H1 (cell line): Measurements from ENCODE around the gene SEC24A. TPM values are rescaled to one million over a fixed set of nuclear protein-coding genes. Genes with fewer than 3 reads are reported as not detected.

Experiments used
- CTCF ChIA-PET: fragments of 300-600 bp; sonication (Branson Sonifier 250); formaldehyde crosslinking; loops from one replicate; lab custom pipeline; 2021; ENCODE audit not compliant: partially characterized antibody; lab: Charles Lee
- POLR2A ChIA-PET: fragments of 300-600 bp; sonication (Branson Sonifier 250); formaldehyde crosslinking; loops from one replicate; lab custom pipeline; 2021; ENCODE audit warnings: inconsistent platforms; ENCODE audit not compliant: partially characterized antibody; lab: Charles Lee
- DNase-seq, 2 experiments: peaks; one replicate each; pipeline versions ENCODE4 v3.0.0 to v3.0.0-alpha.2; 2010 to 2022; ENCODE audit warnings: low spot score in 2 of 2, low read depth in 1 of 2, mixed read lengths in 1 of 2
- FAIRE-seq: peaks from 2 replicates; lab custom pipeline; 2011; peaks lifted over from hg19 to GRCh38; lab: Jason Lieb, UNC
- H2AFZ ChIP-seq: 2 replicates; pipeline ENCODE4 v1.8.1; 2012; ENCODE audit warnings: low read length, inconsistent platforms
- H2AK5ac ChIP-seq: 2 replicates; pipeline ENCODE4 v1.6.1; 2013; ENCODE audit warnings: low read depth, low read length
- H2BK120ac ChIP-seq: replicated peaks from 2 replicates; pipeline ENCODE3; 2013; ENCODE audit warnings: low read depth, low read length, inconsistent platforms
- H2BK12ac ChIP-seq: 2 replicates; pipeline ENCODE4 v1.6.1; 2013; ENCODE audit warnings: low read depth, low read length
- H2BK15ac ChIP-seq: 2 replicates; pipeline ENCODE4 v1.6.1; 2013; ENCODE audit warnings: low read length
- H2BK20ac ChIP-seq: 2 replicates; pipeline ENCODE4 v1.6.1; 2013; ENCODE audit warnings: low read length
- H2BK5ac ChIP-seq: 2 replicates; pipeline ENCODE4 v1.6.1; 2013; ENCODE audit warnings: low read depth, low read length
- H3K14ac ChIP-seq: 2 replicates; pipeline ENCODE4 v1.6.1; 2013; ENCODE audit warnings: inconsistent platforms; ENCODE audit not compliant: insufficient read length
- H3K18ac ChIP-seq: 2 replicates; pipeline ENCODE4 v1.6.1; 2013; ENCODE audit warnings: low read length; ENCODE audit errors: extremely low read depth
- H3K23ac ChIP-seq: 2 replicates; pipeline ENCODE4 v1.6.1; 2013; ENCODE audit warnings: inconsistent platforms; ENCODE audit not compliant: insufficient read length
- H3K23me2 ChIP-seq: 2 replicates; pipeline ENCODE4 v1.6.1; 2013; ENCODE audit warnings: low read depth, low read length
- H3K27ac ChIP-seq: 2 replicates; pipeline ENCODE4 v1.6.1; 2011; ENCODE audit warnings: low read depth, low read length, inconsistent platforms
- H3K27me3 ChIP-seq, 4 experiments: replicated peaks in 1 of 4; 1 replicate in 1 of 4; 2 replicates in 3 of 4; pipeline versions ENCODE4 v1.6.1 to v1.8.1; 2011 to 2013; ENCODE audit warnings: low read length in 3 of 4, mild to moderate bottlenecking in 3 of 4, inconsistent platforms in 2 of 4, mixed read lengths in 2 of 4, moderate library complexity in 1 of 4; ENCODE audit not compliant: control insufficient read depth in 3 of 4, insufficient read depth in 3 of 4; ENCODE audit errors: extremely low read depth in 1 of 4
- H3K36me3 ChIP-seq, 4 experiments: 2 replicates each; pipeline versions ENCODE4 v1.6.1 to v1.8.1; 2011 to 2013; ENCODE audit warnings: mild to moderate bottlenecking in 4 of 4, low read length in 3 of 4, moderate library complexity in 2 of 4, control low read depth in 1 of 4, inconsistent platforms in 1 of 4; ENCODE audit not compliant: insufficient read depth in 4 of 4, control insufficient read depth in 2 of 4
- H3K4ac ChIP-seq: replicated peaks from 2 replicates; pipeline ENCODE3; 2013; ENCODE audit warnings: low read length, low read depth, mixed read lengths, inconsistent platforms; ENCODE audit not compliant: insufficient read length
- H3K4me1 ChIP-seq, 4 experiments: replicated peaks in 1 of 4; 1 replicate in 1 of 4; 2 replicates in 3 of 4; pipeline versions ENCODE4 v1.6.1 to v1.8.1; 2011 to 2013; ENCODE audit warnings: low read length in 3 of 4, inconsistent platforms in 2 of 4, mixed read lengths in 1 of 4; ENCODE audit not compliant: insufficient read depth in 4 of 4, control insufficient read depth in 3 of 4
- H3K4me2 ChIP-seq, 2 experiments: 2 replicates each; pipeline versions ENCODE4 v1.6.1 to v1.8.1; 2011 to 2013; ENCODE audit warnings: low read depth in 2 of 2, low read length in 2 of 2, control low read depth in 1 of 2, inconsistent platforms in 1 of 2, mild to moderate bottlenecking in 1 of 2; ENCODE audit not compliant: insufficient read depth in 1 of 2
- H3K4me3 ChIP-seq, 4 experiments: fragments of 200-600, 300-600 bp in 1 of 4; sonication (generic), shearing (Covaris generic), sonication (Bioruptor Twin) in 1 of 4; 2 replicates each; pipeline versions ENCODE4 v1.5.1 to v1.8.1; 2011 to 2016; ENCODE audit warnings: low read length in 4 of 4, low read depth in 3 of 4, control low read depth in 2 of 4, inconsistent platforms in 2 of 4, mild to moderate bottlenecking in 2 of 4, mixed read lengths in 1 of 4, moderate library complexity in 1 of 4; ENCODE audit not compliant: insufficient read depth in 2 of 4; ENCODE audit errors: extremely low read depth in 1 of 4
- H3K56ac ChIP-seq: replicated peaks from 2 replicates; pipeline ENCODE3; 2013; ENCODE audit warnings: low read depth, mild to moderate bottlenecking, mixed read lengths, low read length, inconsistent platforms; ENCODE audit not compliant: insufficient read length
- H3K79me1 ChIP-seq: 2 replicates; pipeline ENCODE4 v1.6.1; 2013; ENCODE audit warnings: low read depth, low read length, control low read depth
- H3K79me2 ChIP-seq, 2 experiments: 2 replicates each; pipeline versions ENCODE4 v1.6.1 to v1.8.1; 2012 to 2013; ENCODE audit warnings: low read length in 2 of 2, mild to moderate bottlenecking in 2 of 2, inconsistent platforms in 1 of 2; ENCODE audit not compliant: insufficient read depth in 2 of 2, control insufficient read depth in 1 of 2
- H3K9ac ChIP-seq, 4 experiments: replicated peaks in 1 of 4; 1 replicate in 1 of 4; 2 replicates in 3 of 4; pipeline versions ENCODE4 v1.6.1 to v1.8.1; 2011 to 2013; ENCODE audit warnings: low read depth in 3 of 4, low read length in 3 of 4, control low read depth in 2 of 4, mild to moderate bottlenecking in 2 of 4, moderate library complexity in 2 of 4, inconsistent platforms in 1 of 4; ENCODE audit errors: extremely low read depth in 1 of 4
- H3K9me3 ChIP-seq, 2 experiments: 2 replicates each; pipeline versions ENCODE4 v1.6.1 to v1.8.1; 2012 to 2013; ENCODE audit warnings: mild to moderate bottlenecking in 2 of 2, moderate library complexity in 2 of 2, control low read depth in 1 of 2, inconsistent platforms in 1 of 2, low read depth in 1 of 2, low read length in 1 of 2, mixed read lengths in 1 of 2; ENCODE audit not compliant: insufficient read depth in 2 of 2
- H4K20me1 ChIP-seq, 2 experiments: replicated peaks in 1 of 2; 2 replicates each; pipeline versions ENCODE3 to v1.8.1; 2011 to 2013; ENCODE audit warnings: inconsistent platforms in 2 of 2, low read length in 2 of 2, mild to moderate bottlenecking in 1 of 2; ENCODE audit not compliant: insufficient read depth in 2 of 2, control insufficient read depth in 1 of 2
- H4K5ac ChIP-seq: 2 replicates; pipeline ENCODE4 v1.6.1; 2013; ENCODE audit warnings: low read length, low read depth, mixed read lengths, inconsistent platforms; ENCODE audit not compliant: insufficient read length
- H4K8ac ChIP-seq: 2 replicates; pipeline ENCODE4 v1.8.0; 2013; ENCODE audit warnings: mild to moderate bottlenecking, moderate library complexity, low read length, inconsistent platforms; ENCODE audit not compliant: insufficient read depth; ENCODE audit errors: extremely low read depth
- H4K91ac ChIP-seq: replicated peaks from 2 replicates; pipeline ENCODE3; 2013; ENCODE audit warnings: low read length, mixed read lengths, inconsistent platforms; ENCODE audit not compliant: insufficient read length
- CEBPB ChIP-seq: IDR thresholded peaks from 2 replicates; pipeline ENCODE4 v1.6.1; 2012; ENCODE audit warnings: low read depth, low read length
- CREB1 ChIP-seq: IDR thresholded peaks from 2 replicates; pipeline ENCODE4 v1.6.1; 2012; ENCODE audit warnings: inconsistent platforms
- E2F6 ChIP-seq: IDR thresholded peaks from 2 replicates; pipeline ENCODE4 v1.6.1; 2012; ENCODE audit warnings: inconsistent platforms
- EP300 ChIP-seq, 2 experiments: IDR thresholded peaks; 1 replicate in 1 of 2; 2 replicates in 1 of 2; pipeline ENCODE4 v1.6.1; 2011 to 2012; ENCODE audit warnings: low read depth in 2 of 2, low read length in 2 of 2, mild to moderate bottlenecking in 2 of 2, borderline replicate concordance in 1 of 2, inconsistent platforms in 1 of 2, moderate library complexity in 1 of 2
- FOSL1 ChIP-seq: IDR thresholded peaks from 2 replicates; pipeline ENCODE4 v1.6.1; 2011; ENCODE audit warnings: mild to moderate bottlenecking, low read depth, low read length, moderate library complexity; ENCODE audit not compliant: insufficient read depth
- HDAC6 ChIP-seq: IDR thresholded peaks from one replicate; pipeline ENCODE4 v1.7.1; 2012; ENCODE audit warnings: low read depth, mild to moderate bottlenecking, inconsistent platforms, low read length, moderate library complexity
- JUND ChIP-seq: IDR thresholded peaks from 2 replicates; pipeline ENCODE4 v1.6.1; 2011; ENCODE audit warnings: mild to moderate bottlenecking, improper control_type of control experiment, low read length
- KDM5A ChIP-seq: fragments of 200-600 bp; IDR thresholded peaks from 2 replicates; pipeline ENCODE4 v1.7.1; 2012; ENCODE audit warnings: mild to moderate bottlenecking, low read length, inconsistent platforms, mixed read lengths
- POLR2A ChIP-seq, 2 experiments: IDR thresholded peaks; 1 replicate in 1 of 2; 2 replicates in 1 of 2; pipeline ENCODE4 v1.6.1; 2011; ENCODE audit warnings: low read depth in 2 of 2, low read length in 2 of 2, mild to moderate bottlenecking in 2 of 2; ENCODE audit errors: control extremely low read depth in 1 of 2
- POLR2AphosphoS5 ChIP-seq: IDR thresholded peaks from 2 replicates; pipeline ENCODE4 v1.6.1; 2011; ENCODE audit warnings: low read depth, low read length
- TAF1 ChIP-seq: IDR thresholded peaks from 2 replicates; pipeline ENCODE4 v1.6.1; 2011; ENCODE audit warnings: mild to moderate bottlenecking, low read depth, low read length
- WGBS, 2 experiments: shearing (Covaris generic) in 1 of 2; methylation state at CpG; one replicate each; pipeline versions ENCODE4 v1.1.6 to v1.1.7; 2013 to 2015; ENCODE audit warnings: low lambda C conversion rate in 2 of 2, mixed read lengths in 2 of 2, inconsistent platforms in 1 of 2, low coverage in 1 of 2, missing lambda C conversion rate in 1 of 2; ENCODE audit not compliant: insufficient replicate concordance in 2 of 2, insufficient coverage in 1 of 2, insufficient read length in 1 of 2; ENCODE audit errors: extremely low coverage in 1 of 2, missing lambda C conversion rate in 1 of 2; 5-methylcytosine and 5-hydroxymethylcytosine counted together
- polyA plus RNA-seq, 7 experiments: library from polyadenylated mRNA; depleted of rRNA in 3 of 7; stranded (reverse) in 5 of 7; unstranded in 2 of 7; fragments of >200 nt in 5 of 7; fragments of 200-250 nt in 2 of 7; gene quantifications; 1 replicate in 5 of 7; 2 replicates in 1 of 7; 4 replicates in 1 of 7; pipeline versions ENCODE4 v1.2.1 to v1.2.3, GENCODE V29; 2011 to 2013; ENCODE audit warnings: missing spikeins in 2 of 7, mixed read lengths in 2 of 7
- total RNA-seq: library from RNA; stranded (reverse); fragmentation: NEBNext Ultra II Directional; extraction: Animal tissue kit (Norgen Biotek cat#: 25700); gene quantifications from 2 replicates; pipeline ENCODE4 v1.2.1, GENCODE V29; 2021

Gene SEC24A
- total and polyA plus RNA-seq, 2 of the 8 experiments (the other 6 are each of a cell fraction or from before 2014, with no cell fraction given): 18.8 to 33.7 TPM

- H3K4me2 ChIP-seq: peak within 1 kb of the TSS; percentile 31 to 82
- H2BK20ac ChIP-seq: no peak within 1 kb of the TSS
- H3K27me3 ChIP-seq: no peaks in the 10 kb centered on the region; a peak in 1 of 7 replicates
- no peak within 1 kb of the TSS for H3K14ac ChIP-seq
- peaks cover 0 to 6% (median 2%) of the 10 kb centered on the region in 4 experiments; a peak in 5 of 8 replicates for H3K36me3 ChIP-seq
- no peak within 1 kb of the TSS for H2AK5ac ChIP-seq
- peak within 1 kb of the TSS; percentile 81; the same call in 1 of the 2 replicates for H2BK12ac ChIP-seq
- H3K79me1 ChIP-seq: no peaks in the 10 kb centered on the region; the same call in 1 of the 2 replicates
- H3K23ac ChIP-seq: no peak within 1 kb of the TSS
- H2BK120ac ChIP-seq: no peak within 1 kb of the TSS
- peak within 1 kb of the TSS; percentile 77 to 98 (median 94) for H3K4me3 ChIP-seq
- peak within 1 kb of the TSS; percentile 96 for H4K91ac ChIP-seq
- peak within 1 kb of the TSS; percentile 92; the same call in 1 of the 2 replicates for H2BK15ac ChIP-seq
- 2% methylated on average over 71 of the region's 73 CpGs; no CpG with 5 or more reads in 1 of the 2 experiments for WGBS, 2 experiments
- DNase-seq: peak; percentile 80 to 97
- H3K23me2 ChIP-seq: peaks cover 3% of the 10 kb centered on the region
- peak within 1 kb of the TSS; percentile 91 for H2BK5ac ChIP-seq
- peak within 1 kb of the TSS; percentile 94 for H2AFZ ChIP-seq
- H3K9me3 ChIP-seq: no peaks in the 10 kb centered on the region
- no peak for FAIRE-seq
- H3K79me2 ChIP-seq: peaks cover 39 to 51% of the 10 kb centered on the region in 2 experiments
- peak within 1 kb of the TSS; percentile 94 for H4K5ac ChIP-seq
- peak within 1 kb of the TSS; percentile 89 for H3K27ac ChIP-seq
- peaks cover 10 to 13% of the 10 kb centered on the region in 2 experiments for H4K20me1 ChIP-seq
- H3K56ac ChIP-seq: peak within 1 kb of the TSS; percentile 82
- peaks cover 0 to 2% (median 0%) of the 10 kb centered on the region in 4 experiments; a peak in 4 of 7 replicates for H3K4me1 ChIP-seq
- H4K8ac ChIP-seq: peak within 1 kb of the TSS; percentile 99
- H3K18ac ChIP-seq: peak within 1 kb of the TSS; percentile 79; the same call in 1 of the 2 replicates
- H3K9ac ChIP-seq: peak within 1 kb of the TSS; percentile 80 to 97 (median 93)
- POLR2A ChIA-PET: interaction anchor here (0.6 to 3.9 kb wide), 14 partner anchors 8 to 534 kb away, joined by 3 to 31 read pairs (median 4); partner anchors contain the start of genes CAMLG, PCBD2 and SEC24A
- H3K4ac ChIP-seq: peak within 1 kb of the TSS; percentile 99
- CTCF ChIA-PET: interaction anchor here (0.7 to 3.6 kb wide), 6 partner anchors 20 to 248 kb away, joined by 3 to 26 read pairs (median 4); partner anchors contain the start of gene CAMLG
- TF ChIP-seq POLR2AphosphoS5 (peak; percentile 95), HDAC6 (no peak), POLR2A (IDR thresholded peaks at IDR 0.05; ENCODE audit: control extremely low read depth in 1 of 2, low read depth in 2 of 2, low read length in 2 of 2) (peak; percentile 94), JUND (0 out of 2 replicates have a peak, but pooled peaks have one; percentile 30), E2F6 (peak; percentile 62), CEBPB (no peak), TAF1 (peak; percentile 94), KDM5A (peak; percentile 76), EP300 (IDR thresholded peaks at IDR 0.05; ENCODE audit: borderline replicate concordance in 1 of 2, low read depth in 2 of 2, low read length in 2 of 2) (no peak), FOSL1 (0 out of 2 replicates have a peak, but pooled peaks have one; percentile 1), CREB1 (peak; percentile 75)
These were observed 110.1 kb downstream of the SEC24A start, which contains the start of gene DDX46 for GRCh38 chr5:134758504-134759341. TSS of gene DDX46 (plus strand) at chr5:134758779. CDS start at chr5:134758939, 160 bp downstream.
